HAP-1 (cell line): Measurements from ENCODE around the gene SYNDIG1L.
"Not testable (repeated sequence)": the region's sequence is repeated elsewhere in the genome, so short reads cannot be mapped to it uniquely, and the experiment has no call there.

Experiments used
- DNase-seq, 2 experiments: peaks; one replicate each; pipeline ENCODE4 v3.0.0-alpha.2; 2016 to 2020; ENCODE audit warnings: low spot score in 2 of 2
- H3K27me3 ChIP-seq: fragments of 250-450 bp; sonication (Bioruptor Pico); 2 replicates; pipeline ENCODE4 v1.5.1; 2020; ENCODE audit warnings: low read depth, mild to moderate bottlenecking, moderate library complexity
- H3K36me3 ChIP-seq: fragments of 250-450 bp; sonication (Bioruptor Pico); replicated peaks from 2 replicates; pipeline ENCODE4 v1.5.1; 2020; ENCODE audit warnings: mild to moderate bottlenecking
- H3K4me1 ChIP-seq: fragments of 250-450 bp; sonication (Bioruptor Pico); 2 replicates; pipeline ENCODE4 v1.5.1; 2020; ENCODE audit warnings: mild to moderate bottlenecking
- H3K4me3 ChIP-seq: fragments of 250-450 bp; sonication (Bioruptor Pico); 2 replicates; pipeline ENCODE4 v1.5.1; 2020; ENCODE audit warnings: mild to moderate bottlenecking, moderate library complexity
- H3K9me3 ChIP-seq: fragments of 250-450 bp; sonication (Bioruptor Pico); 2 replicates; pipeline ENCODE4 v1.5.1; 2020; ENCODE audit warnings: mild to moderate bottlenecking, moderate library complexity
- in situ Hi-C: fragments of 300-500 bp; cut with MboI; formaldehyde crosslinking; loops from 3 replicates; pipeline ENCODE4 v1.14.3; 2020; ENCODE audit warnings: low sequenced_read_pairs, inconsistent platforms, mixed read lengths

SYNDIG1L gene

GRCh38 chr14:74405663-74406062 is 20.3 kb downstream of the SYNDIG1L start:
- peaks cover 4% of the 10 kb centered on the region; the same call in 1 of the 2 replicates for H3K27me3 ChIP-seq
- no peaks in the 10 kb centered on the region for H3K4me1 ChIP-seq
- H3K4me3 ChIP-seq: no peak overlapping the region
- in situ Hi-C loops: no loop called here
- DNase-seq: no peak
- H3K9me3 ChIP-seq: no peaks in the 10 kb centered on the region
- no peaks in the 10 kb centered on the region for H3K36me3 ChIP-seq

DNA sequence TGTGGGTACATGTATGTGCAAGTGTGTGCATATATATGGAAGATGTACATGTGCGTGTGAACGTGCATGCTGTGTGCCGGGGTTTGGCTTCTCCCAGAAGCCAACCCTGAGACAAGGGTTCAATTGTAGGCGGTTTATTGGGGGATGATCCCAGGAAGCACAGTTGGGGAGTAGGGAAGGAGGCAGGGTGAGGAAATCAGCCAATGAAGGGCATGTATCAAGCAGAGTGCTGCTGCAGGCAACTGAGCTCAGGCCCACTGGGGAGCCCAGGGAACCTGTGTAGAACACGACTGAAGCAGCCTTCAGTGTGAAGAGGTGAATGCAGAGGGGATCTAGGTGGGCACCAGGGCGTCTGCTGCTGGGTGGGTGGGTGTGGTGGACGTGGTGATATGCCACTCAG is 21.6 kb downstream of the SYNDIG1L start:
- Histone ChIP-seq H3K4me3 (no peak overlapping the region), H3K9me3 (no peaks in the 10 kb centered on the region), H3K27me3 (peaks cover 4% of the 10 kb centered on the region; the same call in 1 of the 2 replicates), H3K4me1 (no peaks in the 10 kb centered on the region), H3K36me3 (no peaks in the 10 kb centered on the region)
- DNase-seq: no peak
- in situ Hi-C loops: no loop called here

DNA sequence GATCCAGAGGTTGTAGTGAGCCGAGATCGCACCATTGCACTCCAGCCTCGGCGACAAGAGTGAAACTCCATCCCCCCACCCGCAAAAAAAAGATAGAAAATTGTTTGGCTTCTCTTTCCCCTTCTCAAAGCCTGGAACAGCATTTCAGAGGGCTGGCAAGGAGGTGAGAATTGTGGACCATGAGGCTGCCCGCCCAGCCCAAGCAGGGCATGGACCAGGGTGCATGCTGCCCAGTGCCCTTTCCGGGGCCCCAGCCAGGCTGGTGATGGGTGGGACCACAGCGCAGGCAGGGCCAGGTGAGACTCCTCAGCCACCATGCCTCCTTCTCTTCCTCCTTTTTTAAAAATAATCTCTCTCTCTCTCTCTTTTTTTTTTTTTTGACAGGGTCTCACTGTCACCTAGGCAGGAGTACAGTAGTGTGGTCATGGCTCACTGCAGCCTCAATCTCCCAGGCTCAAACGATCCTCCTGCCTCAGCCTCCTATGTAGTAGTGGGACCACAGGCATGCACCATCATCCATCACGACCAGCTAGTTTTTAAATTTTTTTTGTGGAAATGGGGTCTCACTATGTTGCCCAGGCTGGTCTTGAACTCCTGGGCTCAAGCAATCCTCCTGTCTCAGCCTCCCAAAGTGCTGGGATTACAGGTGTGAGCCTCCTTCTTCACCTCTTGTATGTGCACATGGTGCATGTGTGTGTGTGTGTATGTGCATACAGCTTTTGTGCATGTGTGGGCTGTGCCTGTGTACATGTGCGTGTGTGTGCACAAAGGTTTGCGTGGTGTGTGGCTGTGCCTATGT is 22.2 kb downstream of the SYNDIG1L start:
- Histone ChIP-seq H3K4me3 (no peak overlapping the region), H3K36me3 (no peaks in the 10 kb centered on the region), H3K9me3 (no peaks in the 10 kb centered on the region), H3K4me1 (no peaks in the 10 kb centered on the region), H3K27me3 (peaks cover 4% of the 10 kb centered on the region; the same call in 1 of the 2 replicates)
- in situ Hi-C loops: no loop called here
- DNase-seq: no peak

- DNase-seq: no peak
- H3K9me3 ChIP-seq: no peaks in the 10 kb centered on the region
- in situ Hi-C loops: no loop called here
- H3K36me3 ChIP-seq: no peaks in the 10 kb centered on the region
- no peak overlapping the region for H3K4me3 ChIP-seq
- H3K27me3 ChIP-seq: peaks cover 4% of the 10 kb centered on the region; the same call in 1 of the 2 replicates
- H3K4me1 ChIP-seq: no peaks in the 10 kb centered on the region
These were observed 23.4 kb downstream of the SYNDIG1L start for GRCh38 chr14:74402401-74403251.

GRCh38 chr14:74401504-74402241 is 24.3 kb downstream of the SYNDIG1L start:
- H3K36me3 ChIP-seq: no peaks in the 10 kb centered on the region
- H3K9me3 ChIP-seq: no peaks in the 10 kb centered on the region
- DNase-seq: peak in 1 of 2 experiments; percentile 40
- in situ Hi-C loops: no loop called here
- no peaks in the 10 kb centered on the region for H3K4me1 ChIP-seq
- peaks cover 4% of the 10 kb centered on the region; the same call in 1 of the 2 replicates for H3K27me3 ChIP-seq
- H3K4me3 ChIP-seq: no peak overlapping the region

- H3K4me1 ChIP-seq: no peaks in the 10 kb centered on the region
- in situ Hi-C loops: no loop called here
- DNase-seq: no peak
- H3K9me3 ChIP-seq: no peaks in the 10 kb centered on the region
- H3K36me3 ChIP-seq: no peaks in the 10 kb centered on the region
- H3K4me3 ChIP-seq: no peak overlapping the region
- peaks cover 7% of the 10 kb centered on the region; the same call in 1 of the 2 replicates for H3K27me3 ChIP-seq
These were observed 25.0 kb downstream of the SYNDIG1L start for GRCh38 chr14:74400919-74401503.

- in situ Hi-C loops: no loop called here
- Histone ChIP-seq H3K36me3 (no peaks in the 10 kb centered on the region), H3K4me3 (no peak overlapping the region), H3K27me3 (peaks cover 7% of the 10 kb centered on the region; the same call in 1 of the 2 replicates), H3K4me1 (no peaks in the 10 kb centered on the region), H3K9me3 (no peaks in the 10 kb centered on the region)
- DNase-seq: no peak
These were observed 25.9 kb downstream of the SYNDIG1L start for GRCh38 chr14:74400031-74400685.

DNA sequence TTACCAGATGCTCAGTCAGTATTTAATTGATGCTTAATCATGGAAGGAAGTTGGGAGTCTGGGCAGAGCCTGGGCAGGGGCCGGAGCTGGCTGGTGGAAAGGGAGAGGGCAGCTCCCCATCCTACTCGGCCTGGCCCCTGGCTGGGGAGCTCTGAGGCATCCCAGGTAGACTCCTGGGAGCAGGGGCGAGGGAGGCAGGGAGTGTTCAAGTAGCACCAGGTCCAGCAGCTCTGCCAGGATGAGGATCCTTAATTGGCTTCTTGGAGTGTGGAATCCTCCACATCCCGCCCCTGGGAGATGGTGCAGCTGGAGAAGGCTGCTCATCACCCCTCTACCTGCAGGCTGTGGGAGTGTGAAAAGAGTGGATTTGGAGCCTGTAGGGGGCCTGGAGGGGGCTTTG is 30.9 kb downstream of the SYNDIG1L start:
- Histone ChIP-seq H3K4me3 (no peak overlapping the region), H3K4me1 (peaks cover 4% of the 10 kb centered on the region; the same call in 1 of the 2 replicates), H3K27me3 (peaks cover 3% of the 10 kb centered on the region; the same call in 1 of the 2 replicates), H3K9me3 (no peaks in the 10 kb centered on the region), H3K36me3 (no peaks in the 10 kb centered on the region)
- no peak for DNase-seq
- in situ Hi-C loops: no loop called here

DNA sequence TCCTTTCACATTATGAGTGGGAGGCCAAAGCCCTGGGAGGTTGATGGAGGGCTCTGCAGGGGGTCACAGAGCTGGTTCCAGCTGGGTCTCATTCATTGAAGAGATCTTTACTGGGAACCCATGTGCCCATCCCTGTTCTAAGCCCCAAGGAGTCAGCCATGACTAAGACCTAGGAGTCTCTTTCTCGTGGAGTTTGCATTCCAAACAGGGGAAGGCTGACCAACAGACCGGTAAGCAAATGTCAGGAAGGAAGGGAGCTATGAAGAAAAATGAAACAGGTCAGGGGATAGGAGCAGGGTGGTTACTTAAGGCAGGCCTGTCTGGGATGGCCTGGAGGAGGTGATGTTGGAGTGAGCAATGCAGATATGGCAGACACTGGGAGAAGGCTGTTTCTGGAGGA is 31.5 kb downstream of the SYNDIG1L start:
- no peaks in the 10 kb centered on the region for H3K9me3 ChIP-seq
- DNase-seq: no peak
- H3K27me3 ChIP-seq: peaks cover 3% of the 10 kb centered on the region; the same call in 1 of the 2 replicates
- in situ Hi-C loops: no loop called here
- no peak overlapping the region for H3K4me3 ChIP-seq
- no peaks in the 10 kb centered on the region for H3K36me3 ChIP-seq
- H3K4me1 ChIP-seq: peaks cover 4% of the 10 kb centered on the region; the same call in 1 of the 2 replicates

- in situ Hi-C loops: no loop called here
- no peak overlapping the region for H3K4me3 ChIP-seq
- DNase-seq: no peak
- peaks cover 3% of the 10 kb centered on the region; the same call in 1 of the 2 replicates for H3K27me3 ChIP-seq
- H3K4me1 ChIP-seq: peaks cover 4% of the 10 kb centered on the region; the same call in 1 of the 2 replicates
- no peaks in the 10 kb centered on the region for H3K9me3 ChIP-seq
- H3K36me3 ChIP-seq: no peaks in the 10 kb centered on the region
These were observed 33.1 kb downstream of the SYNDIG1L start for GRCh38 chr14:74392616-74393570.

- Histone ChIP-seq H3K4me1 (peaks cover 4% of the 10 kb centered on the region; the same call in 1 of the 2 replicates), H3K27me3 (peaks cover 2% of the 10 kb centered on the region; the same call in 1 of the 2 replicates), H3K4me3 (no peak overlapping the region), H3K9me3 (no peaks in the 10 kb centered on the region), H3K36me3 (no peaks in the 10 kb centered on the region)
- in situ Hi-C loops: no loop called here
- no peak for DNase-seq
These were observed 34.5 kb downstream of the SYNDIG1L start for GRCh38 chr14:74391479-74391878.

DNA sequence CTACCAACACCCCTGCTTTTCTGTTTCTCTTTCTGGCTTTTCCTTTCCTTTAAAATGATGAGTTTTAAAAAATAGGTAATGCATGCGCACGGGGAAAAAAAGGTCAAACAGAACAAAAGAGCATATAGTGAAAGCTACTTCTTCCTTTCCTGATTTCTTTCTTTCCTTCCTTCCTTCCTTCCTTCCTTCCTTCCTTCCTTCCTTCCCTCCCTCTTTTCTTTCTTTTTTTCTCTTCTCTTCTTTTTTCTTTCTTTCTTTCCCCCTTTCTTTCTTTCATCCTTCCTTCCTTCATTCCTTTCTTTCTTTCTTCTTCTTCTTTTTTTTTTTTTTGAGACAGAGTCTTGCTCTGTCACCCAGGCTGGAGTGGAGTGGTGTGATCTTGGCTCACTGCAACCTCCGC is 35.5 kb downstream of the SYNDIG1L start:
- H3K9me3 ChIP-seq, H3K36me3 ChIP-seq, DNase-seq, H3K4me3 ChIP-seq, H3K4me1 ChIP-seq, H3K27me3 ChIP-seq, in situ Hi-C loops: not testable (repeated sequence)
